ENCODE data around the gene CNGA2.

CNGA2 gene

GRCh38 chrX:151765026-151765425 lies 30.5 kb downstream of the CNGA2 start:
- no peak overlapping the region for H3K4me3 ChIP-seq (ENCODE audit: low read length)

GRCh38 chrX:151771726-151772125 lies 37.2 kb downstream of the CNGA2 start:
- no peaks in the 10 kb centered on the region for H3K9me2 ChIP-seq (replicated peaks; ENCODE audit: control insufficient read depth, low read length)
- H3K4me2 ChIP-seq (ENCODE audit: low read length) = no peak overlapping the region
- H3F3A ChIP-seq (ENCODE audit: control insufficient read depth, insufficient read depth) = no peaks in the 10 kb centered on the region
- H3K27me3 ChIP-seq (ENCODE audit: control insufficient read depth, low read length) = no peaks in the 10 kb centered on the region
- TF ChIP-seq CTCF (IDR thresholded peaks at IDR 0.05; ENCODE audit: low read depth, low read length, poor library complexity, severe bottlenecking) (no peak), EZH2phosphoT487 (IDR thresholded peaks at IDR 0.05; ENCODE audit: borderline replicate concordance, low read length) (no peak)
- no peaks in the 10 kb centered on the region for H3K4me1 ChIP-seq (ENCODE audit: control insufficient read depth, low read length)
- H3K27ac ChIP-seq (ENCODE audit: low read depth, low read length) = no peak overlapping the region
- H3K36me3 ChIP-seq (ENCODE audit: control insufficient read depth, low read length) = no peaks in the 10 kb centered on the region
- no peaks in the 10 kb centered on the region for H4K20me1 ChIP-seq (ENCODE audit: control insufficient read depth, insufficient read depth, low read depth, low read length)
- H3K79me2 ChIP-seq (ENCODE audit: control insufficient read depth, low read length) = no peaks in the 10 kb centered on the region
- H3K9me3 ChIP-seq (ENCODE audit: control insufficient read depth, insufficient read depth, low read length) = no peaks in the 10 kb centered on the region
- H3K4me3 ChIP-seq (ENCODE audit: low read length) = no peak overlapping the region

More at GRCh38 chrX:151765026-151765425, 30.5 kb downstream of the CNGA2 start:
- Histone ChIP-seq H3K4me2 (ENCODE audit: low read length) (no peak overlapping the region), H3K79me2 (ENCODE audit: control insufficient read depth, low read length) (no peaks in the 10 kb centered on the region), H3K9me3 (ENCODE audit: control insufficient read depth, insufficient read depth, low read length) (no peaks in the 10 kb centered on the region), H3F3A (ENCODE audit: control insufficient read depth, insufficient read depth) (no peaks in the 10 kb centered on the region), H3K4me1 (ENCODE audit: control insufficient read depth, low read length) (no peaks in the 10 kb centered on the region), H3K27me3 (ENCODE audit: control insufficient read depth, low read length) (no peaks in the 10 kb centered on the region), H3K36me3 (ENCODE audit: control insufficient read depth, low read length) (no peaks in the 10 kb centered on the region), H3K27ac (ENCODE audit: low read depth, low read length) (no peak overlapping the region), H4K20me1 (ENCODE audit: control insufficient read depth, insufficient read depth, low read depth, low read length) (no peaks in the 10 kb centered on the region), H3K9me2 (replicated peaks; ENCODE audit: control insufficient read depth, low read length) (no peaks in the 10 kb centered on the region)
- no peak for TF ChIP-seq CTCF (IDR thresholded peaks at IDR 0.05; ENCODE audit: low read depth, low read length, poor library complexity, severe bottlenecking)
- no peak for TF ChIP-seq EZH2phosphoT487 (IDR thresholded peaks at IDR 0.05; ENCODE audit: borderline replicate concordance, low read length)

GRCh38 chrX:151773434-151773833 lies 38.9 kb downstream of the CNGA2 start:
- H3K4me3 ChIP-seq (ENCODE audit: low read length) = no peak overlapping the region
- no peak overlapping the region for H3K27ac ChIP-seq (ENCODE audit: low read depth, low read length)
- no peaks in the 10 kb centered on the region for H3K79me2 ChIP-seq (ENCODE audit: control insufficient read depth, low read length)
- no peaks in the 10 kb centered on the region for H3K36me3 ChIP-seq (ENCODE audit: control insufficient read depth, low read length)
- no peak for TF ChIP-seq CTCF (IDR thresholded peaks at IDR 0.05; ENCODE audit: low read depth, low read length, poor library complexity, severe bottlenecking)
- TF ChIP-seq EZH2phosphoT487 (IDR thresholded peaks at IDR 0.05; ENCODE audit: borderline replicate concordance, low read length) = no peak
- H3K4me1 ChIP-seq (ENCODE audit: control insufficient read depth, low read length) = no peaks in the 10 kb centered on the region
- no peaks in the 10 kb centered on the region for H3F3A ChIP-seq (ENCODE audit: control insufficient read depth, insufficient read depth)
- no peaks in the 10 kb centered on the region for H4K20me1 ChIP-seq (ENCODE audit: control insufficient read depth, insufficient read depth, low read depth, low read length)
- no peaks in the 10 kb centered on the region for H3K27me3 ChIP-seq (ENCODE audit: control insufficient read depth, low read length)
- no peak overlapping the region for H3K4me2 ChIP-seq (ENCODE audit: low read length)
- H3K9me3 ChIP-seq (ENCODE audit: control insufficient read depth, insufficient read depth, low read length) = no peaks in the 10 kb centered on the region
- H3K9me2 ChIP-seq (replicated peaks; ENCODE audit: control insufficient read depth, low read length) = no peaks in the 10 kb centered on the region

GRCh38 chrX:151774421-151774820 lies 39.9 kb downstream of the CNGA2 start:
- no peaks in the 10 kb centered on the region for H3K79me2 ChIP-seq (ENCODE audit: control insufficient read depth, low read length)
- TF ChIP-seq CTCF (IDR thresholded peaks at IDR 0.05; ENCODE audit: low read depth, low read length, poor library complexity, severe bottlenecking) = no peak
- no peak for TF ChIP-seq EZH2phosphoT487 (IDR thresholded peaks at IDR 0.05; ENCODE audit: borderline replicate concordance, low read length)
- H4K20me1 ChIP-seq (ENCODE audit: control insufficient read depth, insufficient read depth, low read depth, low read length) = no peaks in the 10 kb centered on the region
- H3F3A ChIP-seq (ENCODE audit: control insufficient read depth, insufficient read depth) = no peaks in the 10 kb centered on the region
- H3K9me2 ChIP-seq (replicated peaks; ENCODE audit: control insufficient read depth, low read length) = no peaks in the 10 kb centered on the region
- no peak overlapping the region for H3K27ac ChIP-seq (ENCODE audit: low read depth, low read length)
- no peaks in the 10 kb centered on the region for H3K27me3 ChIP-seq (ENCODE audit: control insufficient read depth, low read length)
- no peaks in the 10 kb centered on the region for H3K4me1 ChIP-seq (ENCODE audit: control insufficient read depth, low read length)
- H3K36me3 ChIP-seq (ENCODE audit: control insufficient read depth, low read length) = no peaks in the 10 kb centered on the region
- H3K9me3 ChIP-seq (ENCODE audit: control insufficient read depth, insufficient read depth, low read length) = no peaks in the 10 kb centered on the region
- H3K4me2 ChIP-seq (ENCODE audit: low read length) = no peak overlapping the region
- H3K4me3 ChIP-seq (ENCODE audit: low read length) = no peak overlapping the region

All from DOHH2 (cell line).